ENCODE results near the gene SLC38A5. TPM values are rescaled to one million over a fixed set of nuclear protein-coding genes. Genes with fewer than 3 reads are reported as not detected.
"Not testable (repeated sequence)": the region's sequence is repeated elsewhere in the genome, so short reads cannot be mapped to it uniquely, and the experiment has no call there.

Gene SLC38A5
- 28.3 and 32.8 TPM in 2 replicates for total RNA-seq

DNA sequence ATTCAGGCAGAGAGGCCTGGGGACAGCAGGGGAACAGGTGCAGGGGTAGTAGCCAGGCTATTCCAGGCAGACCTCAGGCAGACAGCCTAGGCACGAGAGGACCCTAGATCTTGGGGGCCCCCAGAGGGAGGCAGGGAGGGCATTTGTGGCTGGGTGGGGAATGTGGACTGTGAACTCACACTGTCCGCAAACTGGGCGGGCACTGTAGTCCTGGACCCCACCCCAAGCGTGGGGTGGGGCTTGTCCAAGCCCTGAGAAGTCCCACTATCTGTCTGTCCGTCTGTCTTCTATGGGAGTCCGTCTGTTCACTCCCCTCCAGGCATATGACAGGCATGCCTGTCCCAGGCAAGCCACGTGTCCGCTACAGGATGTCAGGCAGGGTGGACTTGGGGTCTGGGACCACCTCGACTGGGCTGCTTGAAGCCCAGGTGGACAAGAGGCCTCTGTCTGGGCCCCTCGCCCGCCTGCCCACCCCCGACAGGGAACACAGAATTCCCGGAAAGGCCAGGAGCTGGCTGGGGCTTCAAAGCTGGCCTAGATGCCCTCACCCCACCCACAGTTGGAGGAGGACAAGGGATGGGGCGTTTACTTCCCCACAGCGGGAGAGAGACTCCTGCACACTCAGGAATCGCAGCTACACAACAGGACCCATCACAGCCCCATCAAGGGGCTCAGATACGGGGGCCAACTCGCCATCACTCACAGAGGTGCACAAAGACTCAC lies at the start of gene SLC38A5:
Gene SLC38A5 (minus strand): TSS at position 151 of the 723 bp plus-strand sequence. CDS start 2,336 bp downstream, outside the sequence.
- Histone ChIP-seq H3K36me3 (ENCODE audit: control insufficient read depth, insufficient read depth, low read length) (no peaks in the 10 kb centered on the region), H3K27me3 (ENCODE audit: control insufficient read depth, insufficient read depth, low read length) (peaks cover 2% of the 10 kb centered on the region), H3K4me3 (ENCODE audit: low read depth, low read length) (peak within 1 kb of the TSS; percentile 42)
- TF ChIP-seq, protein P1, sequence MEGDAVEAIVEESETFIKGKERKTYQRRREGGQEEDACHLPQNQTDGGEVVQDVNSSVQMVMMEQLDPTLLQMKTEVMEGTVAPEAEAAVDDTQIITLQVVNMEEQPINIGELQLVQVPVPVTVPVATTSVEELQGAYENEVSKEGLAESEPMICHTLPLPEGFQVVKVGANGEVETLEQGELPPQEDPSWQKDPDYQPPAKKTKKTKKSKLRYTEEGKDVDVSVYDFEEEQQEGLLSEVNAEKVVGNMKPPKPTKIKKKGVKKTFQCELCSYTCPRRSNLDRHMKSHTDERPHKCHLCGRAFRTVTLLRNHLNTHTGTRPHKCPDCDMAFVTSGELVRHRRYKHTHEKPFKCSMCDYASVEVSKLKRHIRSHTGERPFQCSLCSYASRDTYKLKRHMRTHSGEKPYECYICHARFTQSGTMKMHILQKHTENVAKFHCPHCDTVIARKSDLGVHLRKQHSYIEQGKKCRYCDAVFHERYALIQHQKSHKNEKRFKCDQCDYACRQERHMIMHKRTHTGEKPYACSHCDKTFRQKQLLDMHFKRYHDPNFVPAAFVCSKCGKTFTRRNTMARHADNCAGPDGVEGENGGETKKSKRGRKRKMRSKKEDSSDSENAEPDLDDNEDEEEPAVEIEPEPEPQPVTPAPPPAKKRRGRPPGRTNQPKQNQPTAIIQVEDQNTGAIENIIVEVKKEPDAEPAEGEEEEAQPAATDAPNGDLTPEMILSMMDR (IDR thresholded peaks at IDR 0.05; ENCODE audit: insufficient read depth, low read length, poor library complexity, severe bottlenecking) = no peak
- no peak for DNase-seq (ENCODE audit: low read depth)

DNA sequence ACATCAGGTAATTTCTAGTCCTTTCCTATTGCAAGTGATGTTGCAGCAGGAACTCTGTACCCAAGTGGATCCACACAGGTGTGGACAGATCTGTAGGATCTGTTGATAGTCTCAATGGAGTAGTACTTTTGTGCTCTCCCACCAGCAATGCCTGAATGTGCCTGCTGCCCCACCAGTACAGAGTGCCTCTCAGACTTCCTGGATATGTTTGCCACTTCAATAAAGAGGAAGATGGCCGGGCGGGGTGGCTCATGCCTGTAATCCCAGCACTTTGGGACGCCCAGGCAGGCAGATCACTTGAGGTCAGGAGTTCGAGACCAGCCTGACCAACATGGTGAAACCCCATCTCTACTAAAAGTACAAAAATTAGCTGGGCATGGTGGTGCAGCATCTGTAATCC lies 49.4 kb upstream of the SLC38A5 start:
- not testable (repeated sequence) for H3K27me3 ChIP-seq (ENCODE audit: control insufficient read depth, insufficient read depth, low read length); H3K4me3 ChIP-seq (ENCODE audit: low read depth, low read length); H3K36me3 ChIP-seq (ENCODE audit: control insufficient read depth, insufficient read depth, low read length); DNase-seq (ENCODE audit: low read depth)

DNA sequence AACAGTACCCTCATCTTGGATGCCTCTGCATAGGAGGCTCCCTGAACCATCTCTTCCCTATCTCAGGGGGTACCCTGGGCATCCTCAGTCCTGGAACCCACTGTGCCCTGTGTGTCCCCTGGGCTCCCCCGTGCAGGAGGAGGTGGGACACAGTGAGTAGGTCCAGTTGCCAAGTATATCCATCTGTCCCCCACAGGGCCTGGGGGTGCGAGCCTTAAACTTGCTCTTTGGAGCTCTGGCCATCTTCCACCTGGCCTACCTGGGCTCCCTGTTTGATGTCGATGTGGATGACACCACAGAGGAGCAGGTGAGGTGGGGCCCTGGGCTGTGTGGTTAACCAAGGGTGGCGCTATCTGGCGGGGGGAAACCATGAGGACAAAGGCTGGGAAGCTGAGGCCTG lies 46.9 kb upstream of the SLC38A5 start:
- Histone ChIP-seq H3K27me3 (ENCODE audit: control insufficient read depth, insufficient read depth, low read length) (no peaks in the 10 kb centered on the region), H3K36me3 (ENCODE audit: control insufficient read depth, insufficient read depth, low read length) (no peaks in the 10 kb centered on the region), H3K4me3 (ENCODE audit: low read depth, low read length) (no peak overlapping the region)
- TF ChIP-seq, protein P1 (IDR thresholded peaks at IDR 0.05; ENCODE audit: insufficient read depth, low read length, poor library complexity, severe bottlenecking) = no peak
- no peak for DNase-seq (ENCODE audit: low read depth)

DNA sequence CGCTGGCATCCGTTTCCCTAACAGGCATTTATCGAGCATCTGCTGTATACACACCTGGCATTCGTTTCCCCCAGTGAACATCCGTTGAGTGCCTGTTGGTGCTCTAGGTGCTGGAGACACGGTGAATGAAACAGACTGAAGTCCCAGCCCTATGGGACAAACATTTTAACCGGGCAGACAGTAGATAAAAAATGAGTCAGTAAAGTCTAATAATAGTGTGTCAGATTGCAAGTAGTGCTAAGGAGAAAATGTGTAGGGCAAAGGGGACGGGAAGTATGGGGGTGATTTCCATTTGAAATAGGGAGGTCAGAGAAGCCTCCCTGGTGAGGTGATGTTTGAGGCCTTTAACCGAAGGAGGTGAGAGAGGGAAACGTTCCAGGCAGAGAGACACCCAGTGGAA lies 46.2 kb upstream of the SLC38A5 start:
- TF ChIP-seq, protein P1 (IDR thresholded peaks at IDR 0.05; ENCODE audit: insufficient read depth, low read length, poor library complexity, severe bottlenecking) = no peak
- no peak for DNase-seq (ENCODE audit: low read depth)
- no peak overlapping the region for H3K4me3 ChIP-seq (ENCODE audit: low read depth, low read length)

DNA sequence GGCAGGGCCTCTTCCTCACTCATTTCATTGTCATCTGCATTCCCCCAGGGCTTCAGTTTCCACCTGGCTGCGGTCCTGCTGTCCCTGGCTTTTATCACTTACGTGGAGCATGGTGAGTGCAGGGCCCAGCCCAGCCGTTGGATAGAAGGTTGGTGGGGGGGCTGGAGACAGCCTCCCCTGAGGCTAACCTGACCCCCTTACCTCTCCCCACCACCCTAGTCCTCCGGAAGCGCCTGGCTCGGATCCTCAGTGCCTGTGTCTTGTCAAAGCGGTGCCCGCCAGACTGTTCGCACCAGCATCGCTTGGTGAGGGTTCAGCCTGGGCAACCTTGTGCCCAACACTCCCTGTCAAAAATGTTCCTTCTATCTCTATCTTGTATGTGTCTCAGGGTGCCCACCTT lies 45.8 kb upstream of the SLC38A5 start:
- TF ChIP-seq, protein P1 (IDR thresholded peaks at IDR 0.05; ENCODE audit: insufficient read depth, low read length, poor library complexity, severe bottlenecking) = no peak
- Histone ChIP-seq H3K36me3 (ENCODE audit: control insufficient read depth, insufficient read depth, low read length) (no peaks in the 10 kb centered on the region), H3K27me3 (ENCODE audit: control insufficient read depth, insufficient read depth, low read length) (no peaks in the 10 kb centered on the region)

More for the DNA sequence above, 46.2 kb upstream of the SLC38A5 start:
- no peaks in the 10 kb centered on the region for H3K36me3 ChIP-seq (ENCODE audit: control insufficient read depth, insufficient read depth, low read length)
- H3K27me3 ChIP-seq (ENCODE audit: control insufficient read depth, insufficient read depth, low read length) = no peaks in the 10 kb centered on the region

DNA sequence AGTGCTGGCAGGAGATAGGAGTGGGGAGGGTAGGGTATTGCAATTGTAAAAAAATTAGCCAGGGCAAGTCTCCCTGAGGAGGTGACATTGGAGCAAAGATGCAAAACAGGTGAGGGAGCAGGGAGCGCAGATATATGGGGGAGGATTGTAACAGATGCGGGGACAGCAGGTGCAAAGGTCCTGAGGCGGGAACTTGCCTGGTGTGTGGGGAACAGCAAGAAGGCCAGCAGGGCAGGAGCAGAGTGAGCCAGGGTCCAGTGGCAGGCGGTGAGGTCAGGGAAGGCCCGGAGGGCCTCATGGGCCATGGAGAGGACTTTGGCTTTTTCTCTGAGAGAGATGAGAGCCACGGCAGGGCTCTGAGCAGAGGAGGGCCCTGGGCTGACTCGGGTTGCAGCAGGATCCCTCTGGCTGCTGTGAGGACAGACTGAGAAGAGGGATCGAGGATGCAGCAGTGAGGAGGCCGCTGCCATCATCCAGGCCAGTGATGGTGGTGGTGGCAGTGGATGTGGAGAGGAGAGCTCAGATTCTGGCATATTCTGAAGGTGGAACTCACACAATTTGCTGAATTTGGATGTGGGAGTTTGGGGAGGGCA lies 44.9 kb upstream of the SLC38A5 start:
- Histone ChIP-seq H3K27me3 (ENCODE audit: control insufficient read depth, insufficient read depth, low read length) (no peaks in the 10 kb centered on the region), H3K36me3 (ENCODE audit: control insufficient read depth, insufficient read depth, low read length) (no peaks in the 10 kb centered on the region), H3K4me3 (ENCODE audit: low read depth, low read length) (no peak overlapping the region)
- no peak for DNase-seq (ENCODE audit: low read depth)
- TF ChIP-seq, protein P1 (IDR thresholded peaks at IDR 0.05; ENCODE audit: insufficient read depth, low read length, poor library complexity, severe bottlenecking) = no peak

More for the DNA sequence above, 45.8 kb upstream of the SLC38A5 start:
- no peak overlapping the region for H3K4me3 ChIP-seq (ENCODE audit: low read depth, low read length)
- no peak for DNase-seq (ENCODE audit: low read depth)
